Central memory CD8-positive, alpha-beta T cell (primary cell): ENCODE results near the gene COQ8A.
A peak's percentile ranks its signal among the peaks of the same experiment; 100 is the strongest.
"Not testable (repeated sequence)": the region's sequence is repeated elsewhere in the genome, so short reads cannot be mapped to it uniquely, and the experiment has no call there.

Experiments
- ATAC-seq: fragments of 150-1000 bp; cut with Tn5 transposase; replicated peaks from 2 replicates; pipeline ENCODE4 v1.10.0; 2022; ENCODE audit warnings: mild to moderate bottlenecking, moderate FRiP score, moderate number of reproducible peaks; ENCODE audit not compliant: poor library complexity, severe bottlenecking; ENCODE audit errors: extremely low read depth
- DNase-seq, 2 donors: peaks; one replicate each; pipeline ENCODE4 v3.0.0; 2021; ENCODE audit warnings: low spot score in 2 of 2
- H3K27ac Mint-ChIP-seq: one replicate; pipeline ENCODE4 v1.8.0; 2022; ENCODE audit warnings: low read depth, mild to moderate bottlenecking, moderate library complexity, mixed read lengths
- H3K27me3 Mint-ChIP-seq: one replicate; pipeline ENCODE4 v1.8.0; 2022; ENCODE audit warnings: mixed read lengths
- H3K36me3 Mint-ChIP-seq: one replicate; pipeline ENCODE4 v1.8.0; 2022; ENCODE audit warnings: mild to moderate bottlenecking, moderate library complexity, mixed read lengths; ENCODE audit not compliant: insufficient read depth
- H3K4me1 Mint-ChIP-seq: one replicate; pipeline ENCODE4 v1.8.0; 2022; ENCODE audit warnings: mixed read lengths
- H3K4me3 Mint-ChIP-seq: one replicate; pipeline ENCODE4 v1.8.0; 2022; ENCODE audit warnings: mild to moderate bottlenecking, moderate library complexity, mixed read lengths
- H3K9me3 Mint-ChIP-seq: one replicate; pipeline ENCODE4 v1.8.0; 2022; ENCODE audit warnings: mixed read lengths

The COQ8A gene

DNA sequence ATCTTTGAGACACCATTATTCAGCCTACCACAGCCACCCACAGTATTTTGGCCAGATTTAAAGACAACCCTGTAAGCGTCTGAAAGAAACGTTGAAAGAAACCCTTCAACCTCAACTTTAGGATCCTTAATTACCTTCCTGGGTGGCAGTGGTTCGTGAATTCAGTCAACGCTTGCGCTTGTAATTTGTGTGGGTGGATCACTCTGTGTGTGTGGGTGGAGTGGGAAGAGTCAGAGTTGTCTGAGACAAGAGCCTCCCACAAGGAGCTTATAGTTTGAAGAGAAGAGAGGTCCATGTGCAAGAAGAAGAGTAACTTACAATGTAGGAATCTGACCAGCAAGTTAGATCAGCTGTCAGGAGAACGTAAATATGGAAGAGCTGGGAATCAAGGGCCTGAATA lies 8.4 kb downstream of the COQ8A start:
- Mint-ChIP-seq H3K36me3 (peaks cover 4% of the 10 kb centered on the region), H3K9me3 (no peaks in the 10 kb centered on the region), H3K4me3 (no peak overlapping the region), H3K4me1 (peaks cover 49% of the 10 kb centered on the region), H3K27me3 (no peaks in the 10 kb centered on the region), H3K27ac (no peak overlapping the region)
- ATAC-seq, result no peak
- DNase-seq, result no peak

GRCh38 chr1:226948996-226949395 lies 8.9 kb downstream of the COQ8A start:
- ATAC-seq (no peak), DNase-seq (no peak)
- Mint-ChIP-seq H3K36me3 (peaks cover 4% of the 10 kb centered on the region), H3K4me1 (peaks cover 44% of the 10 kb centered on the region), H3K27me3 (no peaks in the 10 kb centered on the region), H3K27ac (no peak overlapping the region), H3K9me3 (no peaks in the 10 kb centered on the region), H3K4me3 (no peak overlapping the region)

DNA sequence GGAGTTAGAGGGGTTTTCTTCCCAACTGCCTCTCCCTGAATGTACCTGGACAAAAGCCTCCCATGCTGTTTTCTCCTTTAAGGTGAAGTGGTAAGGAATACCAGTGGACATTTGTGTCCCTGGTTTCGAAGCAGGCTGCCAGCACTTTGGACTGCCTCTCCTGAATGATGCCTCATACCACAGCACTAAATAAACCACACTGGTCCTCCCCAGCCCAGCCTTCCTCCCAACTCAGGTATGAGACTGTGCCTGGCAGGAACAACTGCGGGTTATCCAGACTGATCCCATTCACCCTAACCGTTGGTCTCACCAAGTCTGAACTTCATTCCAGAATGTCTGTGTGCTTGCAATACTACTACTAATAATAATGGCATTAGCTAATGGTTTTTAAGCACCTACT lies 9.3 kb downstream of the COQ8A start:
- H3K4me1 Mint-ChIP-seq, result peaks cover 41% of the 10 kb centered on the region
- H3K27me3 Mint-ChIP-seq, result no peaks in the 10 kb centered on the region
- H3K9me3 Mint-ChIP-seq, result no peaks in the 10 kb centered on the region
- no peak for ATAC-seq
- H3K27ac Mint-ChIP-seq, result no peak overlapping the region
- no peak for DNase-seq
- no peak overlapping the region for H3K4me3 Mint-ChIP-seq
- peaks cover 2% of the 10 kb centered on the region for H3K36me3 Mint-ChIP-seq

GRCh38 chr1:226950316-226950715 lies 10.2 kb downstream of the COQ8A start:
- no peak for DNase-seq
- Mint-ChIP-seq H3K4me3 (no peak overlapping the region), H3K9me3 (no peaks in the 10 kb centered on the region), H3K27me3 (no peaks in the 10 kb centered on the region), H3K27ac (no peak overlapping the region), H3K36me3 (peaks cover 2% of the 10 kb centered on the region), H3K4me1 (peaks cover 39% of the 10 kb centered on the region)
- no peak for ATAC-seq

DNA sequence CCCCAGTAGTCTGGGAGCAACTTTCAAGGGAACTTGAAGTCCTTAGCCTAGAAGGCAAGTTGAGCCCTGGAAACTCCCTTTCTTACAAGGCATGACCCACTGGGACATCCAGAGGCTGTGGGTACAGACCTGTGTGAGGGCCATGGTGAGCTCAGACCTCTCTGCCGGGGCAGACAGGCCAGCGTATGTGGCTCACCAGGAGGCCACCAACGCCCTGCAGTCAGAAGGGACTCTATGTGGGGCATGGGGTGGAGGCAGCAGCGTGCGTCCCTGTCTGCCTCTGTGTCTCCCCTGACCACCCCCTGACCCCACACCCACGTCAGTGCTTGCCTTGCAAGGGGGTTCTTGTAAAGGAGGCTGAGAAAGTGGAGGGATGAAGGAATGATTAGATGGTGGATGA lies 10.8 kb downstream of the COQ8A start:
- Mint-ChIP-seq H3K9me3 (peaks cover 2% of the 10 kb centered on the region), H3K4me1 (peaks cover 37% of the 10 kb centered on the region), H3K4me3 (no peak overlapping the region), H3K27me3 (no peaks in the 10 kb centered on the region), H3K36me3 (peaks cover 2% of the 10 kb centered on the region), H3K27ac (no peak overlapping the region)
- no peak for DNase-seq
- ATAC-seq, result no peak

GRCh38 chr1:226951286-226952117 lies 11.4 kb downstream of the COQ8A start:
- peaks cover 32% of the 10 kb centered on the region for H3K4me1 Mint-ChIP-seq
- peak overlapping the region; percentile 39 for H3K27ac Mint-ChIP-seq
- H3K9me3 Mint-ChIP-seq, result peaks cover 8% of the 10 kb centered on the region
- ATAC-seq (no peak), DNase-seq (no peak)
- no peak overlapping the region for H3K4me3 Mint-ChIP-seq
- H3K36me3 Mint-ChIP-seq, result peaks cover 1% of the 10 kb centered on the region
- no peaks in the 10 kb centered on the region for H3K27me3 Mint-ChIP-seq

GRCh38 chr1:226952118-226952441 lies 12.0 kb downstream of the COQ8A start:
- H3K27me3 Mint-ChIP-seq, result no peaks in the 10 kb centered on the region
- H3K4me1 Mint-ChIP-seq, result peaks cover 33% of the 10 kb centered on the region
- ATAC-seq, result no peak
- no peaks in the 10 kb centered on the region for H3K36me3 Mint-ChIP-seq
- H3K4me3 Mint-ChIP-seq, result no peak overlapping the region
- H3K9me3 Mint-ChIP-seq, result peaks cover 12% of the 10 kb centered on the region
- no peak for DNase-seq
- H3K27ac Mint-ChIP-seq, result no peak overlapping the region

- Mint-ChIP-seq H3K27me3 (no peaks in the 10 kb centered on the region), H3K27ac (peak overlapping the region; percentile 60), H3K9me3 (peaks cover 13% of the 10 kb centered on the region), H3K4me3 (no peak overlapping the region), H3K4me1 (peaks cover 41% of the 10 kb centered on the region), H3K36me3 (no peaks in the 10 kb centered on the region)
- ATAC-seq (no peak), DNase-seq (no peak)
Measured at GRCh38 chr1:226953175-226953800, 13.2 kb downstream of the COQ8A start.

DNA sequence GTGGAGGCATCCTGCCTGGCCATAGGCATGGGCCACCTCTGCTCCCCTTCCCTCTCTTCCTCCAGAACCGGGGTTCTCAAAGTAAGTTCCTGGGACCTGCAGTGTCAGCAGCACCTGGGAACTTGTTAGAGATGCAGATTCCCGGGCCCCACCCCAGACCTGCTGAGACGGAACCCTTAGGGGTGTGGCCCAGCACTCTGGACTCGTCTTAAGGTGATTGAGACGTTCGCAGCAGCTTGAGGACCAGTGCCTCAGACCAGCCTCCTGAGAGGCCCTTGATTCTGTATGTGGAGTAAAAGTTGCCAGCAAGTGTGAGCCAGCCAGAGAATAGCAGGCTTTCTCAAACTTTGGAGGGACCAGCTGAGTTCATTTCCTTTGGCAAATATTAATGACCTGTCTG lies 14.2 kb downstream of the COQ8A start:
- H3K36me3 Mint-ChIP-seq, result no peaks in the 10 kb centered on the region
- DNase-seq (no peak), ATAC-seq (no peak)
- peaks cover 13% of the 10 kb centered on the region for H3K9me3 Mint-ChIP-seq
- H3K4me1 Mint-ChIP-seq, result peaks cover 44% of the 10 kb centered on the region
- no peak overlapping the region for H3K4me3 Mint-ChIP-seq
- H3K27ac Mint-ChIP-seq, result no peak overlapping the region
- no peaks in the 10 kb centered on the region for H3K27me3 Mint-ChIP-seq

DNA sequence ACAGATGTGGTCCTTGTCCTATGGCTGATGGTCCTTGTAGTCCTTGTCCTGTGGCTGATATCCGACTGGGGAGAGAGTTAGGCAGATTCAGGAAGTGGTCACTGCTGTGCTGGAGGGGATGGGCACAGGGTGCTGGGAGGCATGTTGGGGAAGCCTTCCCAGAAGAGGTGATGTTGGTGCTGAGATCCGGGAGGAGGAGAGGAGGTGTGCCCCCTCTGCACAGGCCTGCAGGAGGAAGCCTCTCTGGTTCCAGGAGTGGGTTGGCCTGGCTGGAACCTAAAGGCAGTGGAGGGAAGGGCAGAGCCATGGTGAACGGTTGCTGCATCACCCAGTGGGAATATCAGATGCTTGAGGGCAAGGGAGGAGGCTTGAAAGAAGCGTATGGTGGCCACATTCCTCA lies 14.7 kb downstream of the COQ8A start:
- Mint-ChIP-seq H3K36me3 (peaks cover 3% of the 10 kb centered on the region), H3K27ac (no peak overlapping the region), H3K9me3 (peaks cover 13% of the 10 kb centered on the region), H3K4me3 (no peak overlapping the region), H3K27me3 (no peaks in the 10 kb centered on the region), H3K4me1 (peaks cover 46% of the 10 kb centered on the region)
- ATAC-seq (no peak), DNase-seq (no peak)

DNA sequence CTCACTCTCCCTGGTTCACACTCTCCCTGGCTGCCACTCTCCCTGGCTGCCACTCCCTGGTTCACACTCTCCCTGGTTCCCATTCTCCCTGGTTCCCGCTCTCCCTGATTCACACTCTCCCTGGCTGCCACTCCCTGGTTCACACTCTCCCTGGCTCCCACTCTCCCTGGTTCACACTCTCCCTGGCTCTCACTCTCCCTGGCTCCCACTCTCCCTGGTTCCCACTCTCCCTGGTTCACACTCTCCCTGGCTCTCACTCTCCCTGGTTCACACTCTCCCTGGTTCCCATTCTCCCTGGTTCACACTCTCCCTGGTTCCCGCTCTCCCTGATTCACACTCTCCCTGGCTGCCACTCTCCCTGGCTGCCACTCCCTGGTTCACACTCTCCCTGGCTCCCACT lies 15.8 kb downstream of the COQ8A start:
- H3K27ac Mint-ChIP-seq, ATAC-seq, DNase-seq, H3K36me3 Mint-ChIP-seq, H3K4me3 Mint-ChIP-seq, H3K27me3 Mint-ChIP-seq: not testable (repeated sequence)
- peaks cover 13% of the 10 kb centered on the region for H3K9me3 Mint-ChIP-seq
- peaks cover 46% of the 10 kb centered on the region for H3K4me1 Mint-ChIP-seq

- peaks cover 13% of the 10 kb centered on the region for H3K9me3 Mint-ChIP-seq
- H3K4me3 Mint-ChIP-seq, result no peak overlapping the region
- ATAC-seq, result no peak
- no peak for DNase-seq
- H3K4me1 Mint-ChIP-seq, result peaks cover 41% of the 10 kb centered on the region
- H3K27ac Mint-ChIP-seq, result peak overlapping the region; percentile 19
- no peaks in the 10 kb centered on the region for H3K27me3 Mint-ChIP-seq
- peaks cover 4% of the 10 kb centered on the region for H3K36me3 Mint-ChIP-seq
Measured at GRCh38 chr1:226956942-226957713, 17.0 kb downstream of the COQ8A start.

- H3K27me3 Mint-ChIP-seq, result no peaks in the 10 kb centered on the region
- peaks cover 13% of the 10 kb centered on the region for H3K9me3 Mint-ChIP-seq
- ATAC-seq (no peak), DNase-seq (no peak)
- no peak overlapping the region for H3K27ac Mint-ChIP-seq
- peaks cover 41% of the 10 kb centered on the region for H3K4me1 Mint-ChIP-seq
- H3K36me3 Mint-ChIP-seq, result peaks cover 5% of the 10 kb centered on the region
- H3K4me3 Mint-ChIP-seq, result no peak overlapping the region
Measured at GRCh38 chr1:226957714-226958113, 17.6 kb downstream of the COQ8A start.
